Stomach (tissue), 9 donors: ENCODE data around the gene SEMA5B. TPM values are rescaled to one million over a fixed set of nuclear protein-coding genes. Genes with fewer than 3 reads are reported as not detected.

Experiments
- DNase-seq, 2 donors: peaks; one replicate each; pipeline versions ENCODE4 v3.0.0 to v3.0.0-alpha.2; 2013 to 2019
- H3K27ac ChIP-seq, 5 donors: fragments of 200-600 bp in 4 of 5; sonication (generic) in 4 of 5; one replicate each; pipeline ENCODE4 v1.5.1; 2013 to 2019; ENCODE audit warnings: mild to moderate bottlenecking in 1 of 5, moderate library complexity in 1 of 5
- H3K27me3 ChIP-seq, 3 donors: fragments of 200-600 bp; sonication (generic); one replicate each; pipeline ENCODE4 v1.5.1; 2017 to 2019; ENCODE audit warnings: mixed run types in 1 of 3
- H3K36me3 ChIP-seq, 4 donors: fragments of 200-600 bp; sonication (generic); 1 replicate in 3 of 4; 2 replicates in 1 of 4; pipeline ENCODE4 v1.5.1; 2016 to 2019
- H3K4me1 ChIP-seq, 4 donors: fragments of 200-600 bp; sonication (generic); one replicate each; pipeline ENCODE4 v1.5.1; 2016 to 2019
- H3K4me3 ChIP-seq, 4 donors: fragments of 200-600 bp; sonication (generic) in 3 of 4; one replicate each; pipeline ENCODE4 v1.5.1; 2016 to 2019; ENCODE audit warnings: mild to moderate bottlenecking in 1 of 4
- H3K9me3 ChIP-seq, 4 donors: fragments of 200-600 bp; sonication (generic); one replicate each; pipeline ENCODE4 v1.5.1; 2016 to 2019
- CTCF ChIP-seq, 7 experiments: fragments of 450-650 bp in 4 of 7; fragments of 200-600 bp in 3 of 7; sonication (generic) in 3 of 7; IDR thresholded peaks; one replicate each; pipeline ENCODE4 v1.5.1; 2016 to 2019; ENCODE audit warnings: antibody characterized with exemption in 7 of 7, control low read depth in 2 of 7, mild to moderate bottlenecking in 1 of 7
- EP300 ChIP-seq: sonication (generic); formaldehyde crosslinking; IDR thresholded peaks from one replicate; pipeline ENCODE4 v1.6.1; 2017; ENCODE audit warnings: antibody characterized with exemption
- POLR2A ChIP-seq, 4 donors: fragments of 450-650 bp; IDR thresholded peaks; one replicate each; pipeline ENCODE4 v1.6.1; 2016; ENCODE audit warnings: antibody characterized with exemption in 4 of 4, control low read depth in 2 of 4, mild to moderate bottlenecking in 1 of 4, moderate library complexity in 1 of 4
- POLR2AphosphoS5 ChIP-seq, 3 donors: sonication (generic); formaldehyde crosslinking; IDR thresholded peaks; one replicate each; pipeline ENCODE4 v1.6.1; 2016; ENCODE audit warnings: antibody characterized with exemption in 3 of 3
- WGBS, 5 donors: extraction: QIAGEN DNeasy Blood & Tissue Kit in 3 of 5; methylation state at CpG; one replicate each; pipeline versions ENCODE4 v1.1.5 to v1.1.7; 2013 to 2018; 5-methylcytosine and 5-hydroxymethylcytosine counted together
- intact Hi-C: fragments of 100-400 bp; cut with DNase I; formaldehyde crosslinking; loops from one replicate; pipeline ENCODE4 v1.15.1; 2023; ENCODE audit warnings: low total_unique reads
- polyA plus RNA-seq, 3 donors: library from polyadenylated mRNA; stranded (reverse); fragments of 200-250 nt; gene quantifications; one replicate each; pipeline ENCODE4 v1.2.3, GENCODE V29; 2013
- total RNA-seq, 5 donors: library from RNA; depleted of rRNA; stranded (reverse); fragments of >200 nt; gene quantifications; one replicate each; pipeline versions ENCODE4 v1.1.0 to v1.2.3, GENCODE V29; 2014 to 2016
- donor health status: healthy with polysubstance abuse.
- donor health status: Bipolar disorder and iron deficiency.
- donor health status: healthy.

Gene SEMA5B
- total and polyA plus RNA-seq, 8 donors: 0.15 to 27.2 (median 1.0) TPM; not detected in 2

GRCh38 chr3:123011447-123011846 is 16.1 kb downstream of the SEMA5B start:
- Histone ChIP-seq H3K9me3 (no peaks in the 10 kb centered on the region), H3K4me3 (no peak overlapping the region), H3K36me3 (no peaks in the 10 kb centered on the region), H3K27me3 (peaks cover 0 to 8% (median 3%) of the 10 kb centered on the region in 3 donors), H3K27ac (no peak overlapping the region), H3K4me1 (no peaks in the 10 kb centered on the region)
- TF ChIP-seq CTCF (IDR thresholded peaks at IDR 0.05) (no peak), POLR2A (IDR thresholded peaks at IDR 0.05) (no peak), POLR2AphosphoS5 (IDR thresholded peaks at IDR 0.05) (no peak), EP300 (no peak)
- no peak for DNase-seq
- intact Hi-C loops: no loop called here
- 71 to 100% (median 92%) methylated on average over 1 of the region's 1 CpG for WGBS, 5 donors

- no peaks in the 10 kb centered on the region for H3K4me1 ChIP-seq
- DNase-seq: no peak
- H3K27ac ChIP-seq: no peak overlapping the region
- H3K9me3 ChIP-seq: no peaks in the 10 kb centered on the region
- no peaks in the 10 kb centered on the region for H3K36me3 ChIP-seq
- TF ChIP-seq POLR2AphosphoS5 (IDR thresholded peaks at IDR 0.05) (no peak), EP300 (no peak), CTCF (IDR thresholded peaks at IDR 0.05) (no peak), POLR2A (IDR thresholded peaks at IDR 0.05) (no peak)
- intact Hi-C loops: no loop called here
- H3K4me3 ChIP-seq: no peak overlapping the region
- 27 to 67% (median 46%) methylated on average over 1 to 6 of the region's 6 CpGs for WGBS, 5 donors
- peaks cover 0 to 8% (median 3%) of the 10 kb centered on the region in 3 donors for H3K27me3 ChIP-seq
These were observed 18.7 kb downstream of the SEMA5B start for GRCh38 chr3:123008840-123009239.

GRCh38 chr3:123006609-123007008 is 21.0 kb downstream of the SEMA5B start:
- Histone ChIP-seq H3K4me1 (no peaks in the 10 kb centered on the region), H3K27me3 (peaks cover 0 to 10% (median 8%) of the 10 kb centered on the region in 3 donors), H3K36me3 (no peaks in the 10 kb centered on the region), H3K9me3 (no peaks in the 10 kb centered on the region), H3K4me3 (no peak overlapping the region), H3K27ac (no peak overlapping the region)
- whole genome bisulfite sequencing, 5 donors: 43 to 53% (median 52%) methylated on average over 2 of the region's 2 CpGs
- TF ChIP-seq POLR2AphosphoS5 (IDR thresholded peaks at IDR 0.05) (no peak), EP300 (no peak), POLR2A (IDR thresholded peaks at IDR 0.05) (no peak), CTCF (IDR thresholded peaks at IDR 0.05) (no peak)
- intact Hi-C loops: no loop called here
- peak in 1 of 2 donors; percentile 34 for DNase-seq

- 94 to 100% (median 96%) methylated on average over 1 of the region's 1 CpG for WGBS, 5 donors
These were observed 22.3 kb downstream of the SEMA5B start for GRCh38 chr3:123005291-123005690.

More at GRCh38 chr3:123005291-123005690, 22.3 kb downstream of the SEMA5B start:
- Histone ChIP-seq H3K36me3 (no peaks in the 10 kb centered on the region), H3K4me3 (no peak overlapping the region), H3K9me3 (no peaks in the 10 kb centered on the region), H3K27me3 (peaks cover 0 to 10% (median 8%) of the 10 kb centered on the region in 3 donors), H3K27ac (no peak overlapping the region), H3K4me1 (no peaks in the 10 kb centered on the region)
- TF ChIP-seq POLR2AphosphoS5 (IDR thresholded peaks at IDR 0.05): no peak
- no peak for TF ChIP-seq EP300
- no peak for TF ChIP-seq POLR2A (IDR thresholded peaks at IDR 0.05)
- TF ChIP-seq CTCF (IDR thresholded peaks at IDR 0.05): no peak
- intact Hi-C loops: no loop called here
- DNase-seq: no peak
